ENCODE data around the gene GGCT.

GRCh38 chr7:30466266-30466665, 38.4 kb downstream of the GGCT start:
- no peak for TF ChIP-seq CTCF (IDR thresholded peaks at IDR 0.05)
- TF ChIP-seq POLR2AphosphoS5 (IDR thresholded peaks at IDR 0.05; ENCODE audit: low read depth, low read length) = no peak
- no peak for TF ChIP-seq REST (IDR thresholded peaks at IDR 0.05; ENCODE audit: insufficient read depth in 1 of 2, low read depth in 2 of 2, low read length in 1 of 2)

Data from Panc1 (cell line).